ENCODE data around the gene PDCD11. TPM values are rescaled to one million over a fixed set of nuclear protein-coding genes. Genes with fewer than 3 reads are reported as not detected.

Gene PDCD11
- polyA plus RNA-seq, 1 donor from 2014 or later, result 15.3 TPM

DNA sequence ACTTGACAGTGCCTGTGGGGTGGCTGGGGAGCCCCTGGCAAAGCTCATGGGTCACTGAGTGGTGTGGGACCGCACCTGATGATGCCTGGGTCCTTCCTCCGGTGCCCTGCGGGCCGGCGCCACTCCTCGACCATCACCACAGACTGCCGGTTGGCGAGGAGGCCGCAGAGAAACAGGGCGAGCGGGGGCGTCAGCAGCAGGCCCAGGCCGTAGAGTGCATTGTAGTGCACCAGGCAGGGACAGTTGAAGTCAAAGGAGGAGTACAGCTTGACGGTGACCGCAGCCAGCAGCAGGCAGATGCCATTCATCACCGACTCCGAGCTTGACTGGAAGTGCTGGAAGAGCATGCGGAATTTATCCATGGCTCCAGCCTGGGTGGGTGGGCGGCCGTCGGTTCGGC is 82.2 kb downstream of the PDCD11 start:
- no peaks in the 10 kb centered on the region for H3K9me2 ChIP-seq (ENCODE audit: insufficient read depth, low read length)
- no peaks in the 10 kb centered on the region for H3K9me3 ChIP-seq (ENCODE audit: low read length)
- no peak overlapping the region for H2AFZ ChIP-seq (ENCODE audit: low read depth, low read length)
- TF ChIP-seq EZH2 (IDR thresholded peaks at IDR 0.05; ENCODE audit: borderline replicate concordance, insufficient read depth, low read length, poor library complexity, severe bottlenecking) (no peak), POLR2AphosphoS5 (IDR thresholded peaks at IDR 0.05) (no peak), EP300 (conservative IDR thresholded peaks at IDR 0.05; ENCODE audit: poor library complexity, severe bottlenecking) (no peak), SMC3 (conservative IDR thresholded peaks at IDR 0.05; ENCODE audit: poor library complexity) (no peak), TAF1 (IDR thresholded peaks at IDR 0.05; ENCODE audit: low read depth) (no peak), RAD21 (conservative IDR thresholded peaks at IDR 0.05) (no peak), MXI1 (conservative IDR thresholded peaks at IDR 0.05; ENCODE audit: poor library complexity, severe bottlenecking) (no peak)
- TF ChIP-seq, protein P1, sequence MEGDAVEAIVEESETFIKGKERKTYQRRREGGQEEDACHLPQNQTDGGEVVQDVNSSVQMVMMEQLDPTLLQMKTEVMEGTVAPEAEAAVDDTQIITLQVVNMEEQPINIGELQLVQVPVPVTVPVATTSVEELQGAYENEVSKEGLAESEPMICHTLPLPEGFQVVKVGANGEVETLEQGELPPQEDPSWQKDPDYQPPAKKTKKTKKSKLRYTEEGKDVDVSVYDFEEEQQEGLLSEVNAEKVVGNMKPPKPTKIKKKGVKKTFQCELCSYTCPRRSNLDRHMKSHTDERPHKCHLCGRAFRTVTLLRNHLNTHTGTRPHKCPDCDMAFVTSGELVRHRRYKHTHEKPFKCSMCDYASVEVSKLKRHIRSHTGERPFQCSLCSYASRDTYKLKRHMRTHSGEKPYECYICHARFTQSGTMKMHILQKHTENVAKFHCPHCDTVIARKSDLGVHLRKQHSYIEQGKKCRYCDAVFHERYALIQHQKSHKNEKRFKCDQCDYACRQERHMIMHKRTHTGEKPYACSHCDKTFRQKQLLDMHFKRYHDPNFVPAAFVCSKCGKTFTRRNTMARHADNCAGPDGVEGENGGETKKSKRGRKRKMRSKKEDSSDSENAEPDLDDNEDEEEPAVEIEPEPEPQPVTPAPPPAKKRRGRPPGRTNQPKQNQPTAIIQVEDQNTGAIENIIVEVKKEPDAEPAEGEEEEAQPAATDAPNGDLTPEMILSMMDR (IDR thresholded peaks at IDR 0.05; ENCODE audit: poor library complexity, severe bottlenecking), result no peak
- TF ChIP-seq, protein P2, sequence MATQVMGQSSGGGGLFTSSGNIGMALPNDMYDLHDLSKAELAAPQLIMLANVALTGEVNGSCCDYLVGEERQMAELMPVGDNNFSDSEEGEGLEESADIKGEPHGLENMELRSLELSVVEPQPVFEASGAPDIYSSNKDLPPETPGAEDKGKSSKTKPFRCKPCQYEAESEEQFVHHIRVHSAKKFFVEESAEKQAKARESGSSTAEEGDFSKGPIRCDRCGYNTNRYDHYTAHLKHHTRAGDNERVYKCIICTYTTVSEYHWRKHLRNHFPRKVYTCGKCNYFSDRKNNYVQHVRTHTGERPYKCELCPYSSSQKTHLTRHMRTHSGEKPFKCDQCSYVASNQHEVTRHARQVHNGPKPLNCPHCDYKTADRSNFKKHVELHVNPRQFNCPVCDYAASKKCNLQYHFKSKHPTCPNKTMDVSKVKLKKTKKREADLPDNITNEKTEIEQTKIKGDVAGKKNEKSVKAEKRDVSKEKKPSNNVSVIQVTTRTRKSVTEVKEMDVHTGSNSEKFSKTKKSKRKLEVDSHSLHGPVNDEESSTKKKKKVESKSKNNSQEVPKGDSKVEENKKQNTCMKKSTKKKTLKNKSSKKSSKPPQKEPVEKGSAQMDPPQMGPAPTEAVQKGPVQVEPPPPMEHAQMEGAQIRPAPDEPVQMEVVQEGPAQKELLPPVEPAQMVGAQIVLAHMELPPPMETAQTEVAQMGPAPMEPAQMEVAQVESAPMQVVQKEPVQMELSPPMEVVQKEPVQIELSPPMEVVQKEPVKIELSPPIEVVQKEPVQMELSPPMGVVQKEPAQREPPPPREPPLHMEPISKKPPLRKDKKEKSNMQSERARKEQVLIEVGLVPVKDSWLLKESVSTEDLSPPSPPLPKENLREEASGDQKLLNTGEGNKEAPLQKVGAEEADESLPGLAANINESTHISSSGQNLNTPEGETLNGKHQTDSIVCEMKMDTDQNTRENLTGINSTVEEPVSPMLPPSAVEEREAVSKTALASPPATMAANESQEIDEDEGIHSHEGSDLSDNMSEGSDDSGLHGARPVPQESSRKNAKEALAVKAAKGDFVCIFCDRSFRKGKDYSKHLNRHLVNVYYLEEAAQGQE (IDR thresholded peaks at IDR 0.05; ENCODE audit: borderline replicate concordance), result no peak
- no peaks in the 10 kb centered on the region for H4K20me1 ChIP-seq (ENCODE audit: insufficient read depth)
- H3K4me2 ChIP-seq (ENCODE audit: low read length), result no peak overlapping the region
- H3K79me2 ChIP-seq (replicated peaks; ENCODE audit: insufficient read depth, low read length), result no peaks in the 10 kb centered on the region
- no peak overlapping the region for H3K9ac ChIP-seq (ENCODE audit: low read length)
- H3K27me3 ChIP-seq (ENCODE audit: insufficient read depth, low read depth, low read length), result no peaks in the 10 kb centered on the region
- no peaks in the 10 kb centered on the region for H3K36me3 ChIP-seq (ENCODE audit: insufficient read depth, low read length)
- H3K27ac ChIP-seq (ENCODE audit: low read length), result no peak overlapping the region
- H3F3A ChIP-seq (ENCODE audit: insufficient read depth, low read length, poor library complexity, severe bottlenecking), result no peaks in the 10 kb centered on the region
- H3K4me3 ChIP-seq (ENCODE audit: low read length), result no peak overlapping the region

GRCh38 chr10:103479135-103479534 is 82.7 kb downstream of the PDCD11 start, which contains the start of gene CALHM3:
CALHM3 (minus strand) TSS chr10:103479240; CDS start chr10:103479032, 208 bp downstream.
- no peaks in the 10 kb centered on the region for H3K9me3 ChIP-seq (ENCODE audit: low read length)
- no peak within 1 kb of the TSS for H3K27ac ChIP-seq (ENCODE audit: low read length)
- H3K79me2 ChIP-seq (replicated peaks; ENCODE audit: insufficient read depth, low read length), result no peaks in the 10 kb centered on the region
- H4K20me1 ChIP-seq (ENCODE audit: insufficient read depth), result no peaks in the 10 kb centered on the region
- no peaks in the 10 kb centered on the region for H3K9me2 ChIP-seq (ENCODE audit: insufficient read depth, low read length)
- H3K4me2 ChIP-seq (ENCODE audit: low read length), result no peak within 1 kb of the TSS
- H2AFZ ChIP-seq (ENCODE audit: low read depth, low read length), result no peak within 1 kb of the TSS
- H3F3A ChIP-seq (ENCODE audit: insufficient read depth, low read length, poor library complexity, severe bottlenecking), result no peaks in the 10 kb centered on the region
- no peak within 1 kb of the TSS for H3K4me3 ChIP-seq (ENCODE audit: low read length)
- H3K27me3 ChIP-seq (ENCODE audit: insufficient read depth, low read depth, low read length), result no peaks in the 10 kb centered on the region
- no peaks in the 10 kb centered on the region for H3K36me3 ChIP-seq (ENCODE audit: insufficient read depth, low read length)
- TF ChIP-seq, protein P2 (IDR thresholded peaks at IDR 0.05; ENCODE audit: borderline replicate concordance), result no peak
- TF ChIP-seq, protein P1 (IDR thresholded peaks at IDR 0.05; ENCODE audit: poor library complexity, severe bottlenecking), result no peak
- TF ChIP-seq POLR2AphosphoS5 (IDR thresholded peaks at IDR 0.05) (no peak), RAD21 (conservative IDR thresholded peaks at IDR 0.05) (no peak), SMC3 (conservative IDR thresholded peaks at IDR 0.05; ENCODE audit: poor library complexity) (no peak), EP300 (conservative IDR thresholded peaks at IDR 0.05; ENCODE audit: poor library complexity, severe bottlenecking) (no peak), MXI1 (conservative IDR thresholded peaks at IDR 0.05; ENCODE audit: poor library complexity, severe bottlenecking) (no peak), EZH2 (IDR thresholded peaks at IDR 0.05; ENCODE audit: borderline replicate concordance, insufficient read depth, low read length, poor library complexity, severe bottlenecking) (no peak), TAF1 (IDR thresholded peaks at IDR 0.05; ENCODE audit: low read depth) (no peak)
- H3K9ac ChIP-seq (ENCODE audit: low read length), result no peak within 1 kb of the TSS
